Measurements from ENCODE around the gene CACNG7. TPM values are rescaled to one million over a fixed set of nuclear protein-coding genes. Genes with fewer than 3 reads are reported as not detected.

CACNG7 gene, protein sequence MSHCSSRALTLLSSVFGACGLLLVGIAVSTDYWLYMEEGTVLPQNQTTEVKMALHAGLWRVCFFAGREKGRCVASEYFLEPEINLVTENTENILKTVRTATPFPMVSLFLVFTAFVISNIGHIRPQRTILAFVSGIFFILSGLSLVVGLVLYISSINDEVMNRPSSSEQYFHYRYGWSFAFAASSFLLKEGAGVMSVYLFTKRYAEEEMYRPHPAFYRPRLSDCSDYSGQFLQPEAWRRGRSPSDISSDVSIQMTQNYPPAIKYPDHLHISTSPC
- polyA plus RNA-seq (27.8 and 37.0 TPM in 2 replicates), polyA minus RNA-seq (25.4 and 29.2 TPM in 2 replicates)

DNA sequence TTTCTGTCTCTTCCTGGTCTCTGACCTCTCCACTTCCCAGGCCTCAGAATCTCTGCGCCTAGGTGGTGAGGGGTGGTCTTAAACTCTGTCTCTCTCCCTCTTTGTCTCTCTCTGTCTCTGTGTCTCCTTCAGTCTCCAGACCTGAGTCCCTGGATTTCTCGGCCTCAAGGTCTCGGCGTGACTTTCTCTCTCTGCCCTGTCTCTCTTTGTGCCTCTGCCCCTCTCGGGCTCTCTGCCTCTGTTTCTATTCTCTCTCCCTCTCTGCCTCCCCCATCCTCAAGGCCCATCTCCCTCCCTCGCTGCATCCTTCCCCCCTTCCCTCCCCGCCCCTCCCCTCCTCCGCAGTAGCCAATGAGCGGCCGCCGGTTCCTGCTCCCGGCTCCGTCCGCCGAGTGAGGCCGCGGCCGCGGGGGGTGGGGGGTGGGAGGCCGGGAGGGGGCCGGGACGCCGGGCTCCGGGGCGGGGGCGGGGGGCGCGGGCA lies at the start of gene CACNG7:
Gene CACNG7 (plus strand): TSS at position 344 of the 481 bp plus-strand sequence. CDS start 3,554 bp downstream, outside the sequence.
- Histone ChIP-seq H3K27ac (ENCODE audit: low read length) (peak within 1 kb of the TSS; percentile 93), H3K9ac (ENCODE audit: low read length) (peak within 1 kb of the TSS; percentile 93), H3K27me3 (ENCODE audit: insufficient read depth, low read depth, low read length) (no peaks in the 10 kb centered on the region), H2AFZ (ENCODE audit: low read depth, low read length) (peak within 1 kb of the TSS; percentile 60), H4K20me1 (ENCODE audit: insufficient read depth) (no peaks in the 10 kb centered on the region), H3K9me2 (ENCODE audit: insufficient read depth, low read length) (no peaks in the 10 kb centered on the region), H3K79me2 (replicated peaks; ENCODE audit: insufficient read depth, low read length) (peaks cover 24% of the 10 kb centered on the region), H3F3A (ENCODE audit: insufficient read depth, low read length, poor library complexity, severe bottlenecking) (no peaks in the 10 kb centered on the region), H3K36me3 (ENCODE audit: insufficient read depth, low read length) (no peaks in the 10 kb centered on the region), H3K4me2 (ENCODE audit: low read length) (peak within 1 kb of the TSS; percentile 99), H3K9me3 (ENCODE audit: low read length) (no peaks in the 10 kb centered on the region), H3K4me3 (ENCODE audit: low read length) (peak within 1 kb of the TSS; percentile 99)
- TF ChIP-seq CTCF (IDR thresholded peaks at IDR 0.05; ENCODE audit: poor library complexity, severe bottlenecking) = no peak
- no peak for TF ChIP-seq MXI1 (conservative IDR thresholded peaks at IDR 0.05; ENCODE audit: poor library complexity, severe bottlenecking)
- TF ChIP-seq TAF1 (IDR thresholded peaks at IDR 0.05; ENCODE audit: low read depth) = peak; percentile 77
- peak; percentile 16 for TF ChIP-seq SMC3 (conservative IDR thresholded peaks at IDR 0.05; ENCODE audit: poor library complexity)
- TF ChIP-seq, protein P1, sequence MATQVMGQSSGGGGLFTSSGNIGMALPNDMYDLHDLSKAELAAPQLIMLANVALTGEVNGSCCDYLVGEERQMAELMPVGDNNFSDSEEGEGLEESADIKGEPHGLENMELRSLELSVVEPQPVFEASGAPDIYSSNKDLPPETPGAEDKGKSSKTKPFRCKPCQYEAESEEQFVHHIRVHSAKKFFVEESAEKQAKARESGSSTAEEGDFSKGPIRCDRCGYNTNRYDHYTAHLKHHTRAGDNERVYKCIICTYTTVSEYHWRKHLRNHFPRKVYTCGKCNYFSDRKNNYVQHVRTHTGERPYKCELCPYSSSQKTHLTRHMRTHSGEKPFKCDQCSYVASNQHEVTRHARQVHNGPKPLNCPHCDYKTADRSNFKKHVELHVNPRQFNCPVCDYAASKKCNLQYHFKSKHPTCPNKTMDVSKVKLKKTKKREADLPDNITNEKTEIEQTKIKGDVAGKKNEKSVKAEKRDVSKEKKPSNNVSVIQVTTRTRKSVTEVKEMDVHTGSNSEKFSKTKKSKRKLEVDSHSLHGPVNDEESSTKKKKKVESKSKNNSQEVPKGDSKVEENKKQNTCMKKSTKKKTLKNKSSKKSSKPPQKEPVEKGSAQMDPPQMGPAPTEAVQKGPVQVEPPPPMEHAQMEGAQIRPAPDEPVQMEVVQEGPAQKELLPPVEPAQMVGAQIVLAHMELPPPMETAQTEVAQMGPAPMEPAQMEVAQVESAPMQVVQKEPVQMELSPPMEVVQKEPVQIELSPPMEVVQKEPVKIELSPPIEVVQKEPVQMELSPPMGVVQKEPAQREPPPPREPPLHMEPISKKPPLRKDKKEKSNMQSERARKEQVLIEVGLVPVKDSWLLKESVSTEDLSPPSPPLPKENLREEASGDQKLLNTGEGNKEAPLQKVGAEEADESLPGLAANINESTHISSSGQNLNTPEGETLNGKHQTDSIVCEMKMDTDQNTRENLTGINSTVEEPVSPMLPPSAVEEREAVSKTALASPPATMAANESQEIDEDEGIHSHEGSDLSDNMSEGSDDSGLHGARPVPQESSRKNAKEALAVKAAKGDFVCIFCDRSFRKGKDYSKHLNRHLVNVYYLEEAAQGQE (IDR thresholded peaks at IDR 0.05; ENCODE audit: borderline replicate concordance) = peak; percentile 43
- TF ChIP-seq POLR2AphosphoS5 (IDR thresholded peaks at IDR 0.05) = peak; percentile 75
- TF ChIP-seq EP300 (conservative IDR thresholded peaks at IDR 0.05; ENCODE audit: poor library complexity, severe bottlenecking) = no peak

GRCh38 chr19:53864308-53864836 lies 44.7 kb upstream of the CACNG7 start:
- H3K4me2 ChIP-seq (ENCODE audit: low read length) = no peak overlapping the region
- H2AFZ ChIP-seq (ENCODE audit: low read depth, low read length) = no peak overlapping the region
- H3K79me2 ChIP-seq (replicated peaks; ENCODE audit: insufficient read depth, low read length) = peaks cover 11% of the 10 kb centered on the region
- H3K27ac ChIP-seq (ENCODE audit: low read length) = peak overlapping the region; percentile 12
- peaks cover 13% of the 10 kb centered on the region for H4K20me1 ChIP-seq (ENCODE audit: insufficient read depth)
- no peaks in the 10 kb centered on the region for H3K27me3 ChIP-seq (ENCODE audit: insufficient read depth, low read depth, low read length)
- no peaks in the 10 kb centered on the region for H3K9me2 ChIP-seq (ENCODE audit: insufficient read depth, low read length)
- no peaks in the 10 kb centered on the region for H3K36me3 ChIP-seq (ENCODE audit: insufficient read depth, low read length)
- H3K9me3 ChIP-seq (ENCODE audit: low read length) = no peaks in the 10 kb centered on the region
- H3K9ac ChIP-seq (ENCODE audit: low read length) = no peak overlapping the region
- H3F3A ChIP-seq (ENCODE audit: insufficient read depth, low read length, poor library complexity, severe bottlenecking) = no peaks in the 10 kb centered on the region
- TF ChIP-seq POLR2AphosphoS5 (IDR thresholded peaks at IDR 0.05) (no peak), SMC3 (conservative IDR thresholded peaks at IDR 0.05; ENCODE audit: poor library complexity) (no peak), RAD21 (conservative IDR thresholded peaks at IDR 0.05) (no peak), MXI1 (conservative IDR thresholded peaks at IDR 0.05; ENCODE audit: poor library complexity, severe bottlenecking) (no peak), EZH2 (IDR thresholded peaks at IDR 0.05; ENCODE audit: borderline replicate concordance, insufficient read depth, low read length, poor library complexity, severe bottlenecking) (no peak), TAF1 (IDR thresholded peaks at IDR 0.05; ENCODE audit: low read depth) (no peak), EP300 (conservative IDR thresholded peaks at IDR 0.05; ENCODE audit: poor library complexity, severe bottlenecking) (no peak), CTCF (IDR thresholded peaks at IDR 0.05; ENCODE audit: poor library complexity, severe bottlenecking) (no peak)
- TF ChIP-seq, protein P1 (IDR thresholded peaks at IDR 0.05; ENCODE audit: borderline replicate concordance) = no peak
- H3K4me3 ChIP-seq (ENCODE audit: low read length) = no peak overlapping the region
